Fibroblast of skin of left quadriceps (primary cell): Measurements from ENCODE around the gene LMBR1.

Source experiments
- DNase-seq, 2 experiments: peaks; one replicate each; pipeline ENCODE4 v3.0.0-alpha.2; 2013; ENCODE audit warnings: low read depth in 2 of 2

LMBR1 gene

GRCh38 chr7:156802214-156802613 lies 90.8 kb downstream of the LMBR1 start:
- DNase-seq: no peak

- no peak for DNase-seq
Measured at GRCh38 chr7:156795415-156795814, 97.6 kb downstream of the LMBR1 start.

- no peak for DNase-seq
Measured at GRCh38 chr7:156793334-156793733, 99.6 kb downstream of the LMBR1 start.

DNA sequence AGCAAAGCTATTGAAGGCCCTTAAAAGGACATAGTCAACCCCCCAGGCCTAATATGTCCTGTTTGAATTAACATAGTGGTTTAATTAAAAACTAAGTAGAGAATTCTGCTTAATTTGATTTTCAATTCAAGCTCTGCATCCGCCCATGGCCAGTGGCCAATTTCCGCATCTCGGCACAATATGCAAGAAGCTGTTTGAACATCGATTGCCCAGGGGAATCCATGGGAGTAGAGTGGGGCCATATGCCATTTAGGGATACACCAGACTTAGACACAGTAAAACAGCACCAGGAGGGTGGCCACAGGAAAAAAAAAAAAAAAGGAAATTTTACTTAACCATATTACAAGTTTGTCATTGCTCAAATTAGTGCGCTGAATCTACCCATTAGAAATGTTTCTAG lies 100.4 kb downstream of the LMBR1 start:
- DNase-seq: no peak

DNA sequence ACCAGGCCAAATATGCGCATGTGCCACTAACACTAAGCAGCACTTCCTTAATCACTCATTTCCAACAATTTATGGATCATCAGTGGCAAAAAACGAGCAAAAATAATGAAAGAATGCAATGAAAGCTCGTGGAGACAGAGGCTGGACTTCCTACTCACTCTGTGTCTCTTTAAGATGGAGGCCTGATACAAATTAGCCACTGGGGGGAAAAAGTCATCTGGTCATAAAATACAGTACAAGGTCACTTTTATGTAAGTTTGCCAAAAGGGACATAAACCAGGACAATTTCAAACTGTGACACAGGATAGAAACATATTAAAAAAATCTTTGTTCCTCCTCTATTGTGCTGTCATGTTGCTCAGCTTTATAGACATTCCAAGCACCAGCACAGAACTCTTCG lies 101.7 kb downstream of the LMBR1 start:
- no peak for DNase-seq

DNA sequence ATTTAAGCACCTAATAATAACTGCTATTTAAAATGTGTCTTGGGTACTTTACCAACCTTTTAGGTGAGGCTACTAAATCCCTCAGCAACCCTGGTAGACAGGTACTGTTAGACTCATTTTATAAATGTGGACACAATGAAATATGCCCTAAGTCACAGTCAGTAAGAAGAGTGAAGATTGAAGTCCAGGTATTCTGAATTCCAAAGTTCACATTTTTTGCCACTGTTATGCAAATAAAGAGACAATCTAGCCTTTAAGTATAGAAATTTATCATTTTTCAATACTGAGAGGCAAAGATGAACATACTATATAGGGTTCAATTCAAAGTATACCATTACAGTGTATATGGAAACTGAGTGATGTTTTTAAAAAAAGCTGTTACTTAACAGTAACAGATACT lies 102.7 kb downstream of the LMBR1 start:
- DNase-seq: no peak

GRCh38 chr7:156785998-156786543 lies 106.9 kb downstream of the LMBR1 start:
- DNase-seq: no peak

GRCh38 chr7:156783864-156784263 lies 109.1 kb downstream of the LMBR1 start:
- DNase-seq: no peak

DNA sequence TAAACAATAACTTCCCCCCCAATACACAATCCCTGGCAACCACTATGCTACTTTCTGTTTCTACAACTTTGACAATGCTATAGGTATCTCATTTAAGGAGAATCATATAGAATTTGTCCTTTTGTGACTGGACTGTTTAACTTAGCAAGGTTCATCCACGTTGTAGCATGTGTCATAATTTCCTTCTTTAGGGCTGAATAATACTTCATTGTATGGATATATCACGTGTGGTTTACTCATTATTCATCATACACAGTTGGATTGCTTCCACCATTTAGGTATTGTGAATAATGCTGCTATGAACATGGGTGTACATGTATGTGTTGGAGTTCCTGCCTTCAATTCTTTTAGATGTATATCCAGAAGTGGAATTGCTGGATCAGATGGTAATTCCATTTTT lies 111.0 kb downstream of the LMBR1 start:
- DNase-seq: no peak

DNA sequence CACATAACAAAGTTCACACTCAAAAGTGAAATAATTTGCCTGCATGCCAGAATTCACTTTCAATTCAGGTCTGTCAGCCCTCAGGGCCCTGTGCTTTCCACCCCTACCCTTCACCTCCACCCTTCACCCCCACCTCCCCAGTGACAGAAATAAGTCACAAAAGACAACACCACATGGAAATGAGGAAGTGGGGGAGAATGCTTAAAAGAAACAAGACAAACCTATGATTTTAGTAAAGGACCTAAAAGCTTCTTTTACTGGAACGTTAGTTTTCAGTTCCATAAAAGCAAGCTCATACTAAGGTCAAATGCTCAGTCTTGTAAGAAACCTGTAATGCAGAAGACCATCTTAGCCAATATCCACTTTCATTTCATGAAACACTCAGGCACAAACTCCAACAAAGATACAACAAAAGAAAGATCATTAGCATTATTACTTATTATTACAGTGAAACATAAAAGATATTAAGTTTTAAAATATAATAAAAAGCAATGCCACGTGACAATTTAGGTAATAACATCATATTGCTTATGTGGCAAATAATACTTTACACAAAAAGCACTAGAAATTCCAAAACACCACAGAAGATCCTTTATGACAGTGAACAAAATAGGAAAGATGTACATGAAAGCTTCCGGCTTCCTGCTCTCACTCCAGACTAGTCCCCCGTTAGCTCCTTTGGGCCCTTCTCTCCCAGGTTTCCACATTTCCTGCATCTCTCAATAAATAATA lies 112.1 kb downstream of the LMBR1 start:
- DNase-seq: no peak

DNA sequence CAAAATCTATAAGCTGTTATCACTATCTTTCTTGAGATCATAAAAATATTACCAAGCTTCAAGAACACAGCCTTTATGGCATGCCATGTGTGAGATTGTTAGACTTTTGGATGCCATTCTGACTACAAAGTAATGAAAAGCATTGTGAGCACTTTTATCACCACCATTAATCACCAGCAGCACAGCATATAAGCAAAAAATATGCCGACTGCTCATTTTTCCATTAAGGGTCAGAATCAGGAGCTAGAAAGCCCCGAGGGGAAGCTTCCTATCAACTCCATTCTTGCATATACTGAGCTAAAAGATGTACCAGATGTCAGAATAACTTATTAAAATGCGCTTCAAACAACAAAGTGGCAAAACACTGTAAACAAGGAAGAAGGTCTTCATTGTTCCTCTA lies 114.3 kb downstream of the LMBR1 start:
- DNase-seq: no peak

- DNase-seq: no peak
Measured at GRCh38 chr7:156778201-156778600, 114.8 kb downstream of the LMBR1 start.

DNA sequence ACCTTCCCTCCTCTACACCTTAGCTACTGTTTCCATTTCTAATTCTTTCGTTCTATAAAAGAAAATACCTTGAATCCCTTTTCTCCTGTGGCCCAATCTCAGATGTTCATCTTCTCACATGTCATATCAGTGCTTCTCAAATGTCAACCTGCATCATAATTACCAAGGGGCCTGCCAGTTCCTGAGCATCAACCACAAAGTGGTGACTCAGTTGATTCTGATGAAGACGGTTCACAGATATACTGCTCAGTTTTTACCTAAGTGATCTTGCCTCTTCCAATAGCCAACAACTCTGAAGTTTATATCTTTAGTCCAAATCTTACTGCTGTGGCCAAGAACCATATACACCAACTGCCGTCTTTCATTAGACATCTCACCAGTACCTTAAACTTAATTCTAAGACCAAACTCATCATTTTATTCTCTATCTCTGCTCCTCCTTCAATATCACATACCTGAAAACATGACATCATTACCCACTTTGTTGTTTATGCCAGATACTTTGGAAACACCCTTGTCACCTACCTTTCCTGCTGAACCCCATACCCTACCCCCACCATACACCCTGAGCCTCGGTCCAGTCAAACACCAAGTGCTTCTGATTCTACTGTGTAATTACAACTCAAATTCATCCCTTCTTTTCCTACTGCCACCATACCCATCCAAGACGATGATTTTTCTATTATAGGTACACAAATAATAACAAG lies 115.5 kb downstream of the LMBR1 start:
- no peak for DNase-seq

GRCh38 chr7:156776527-156776926 lies 116.5 kb downstream of the LMBR1 start:
- no peak for DNase-seq

GRCh38 chr7:156773966-156774365 lies 119.0 kb downstream of the LMBR1 start:
- DNase-seq: no peak

- no peak for DNase-seq
Measured at GRCh38 chr7:156772725-156773124, 120.3 kb downstream of the LMBR1 start.

DNA sequence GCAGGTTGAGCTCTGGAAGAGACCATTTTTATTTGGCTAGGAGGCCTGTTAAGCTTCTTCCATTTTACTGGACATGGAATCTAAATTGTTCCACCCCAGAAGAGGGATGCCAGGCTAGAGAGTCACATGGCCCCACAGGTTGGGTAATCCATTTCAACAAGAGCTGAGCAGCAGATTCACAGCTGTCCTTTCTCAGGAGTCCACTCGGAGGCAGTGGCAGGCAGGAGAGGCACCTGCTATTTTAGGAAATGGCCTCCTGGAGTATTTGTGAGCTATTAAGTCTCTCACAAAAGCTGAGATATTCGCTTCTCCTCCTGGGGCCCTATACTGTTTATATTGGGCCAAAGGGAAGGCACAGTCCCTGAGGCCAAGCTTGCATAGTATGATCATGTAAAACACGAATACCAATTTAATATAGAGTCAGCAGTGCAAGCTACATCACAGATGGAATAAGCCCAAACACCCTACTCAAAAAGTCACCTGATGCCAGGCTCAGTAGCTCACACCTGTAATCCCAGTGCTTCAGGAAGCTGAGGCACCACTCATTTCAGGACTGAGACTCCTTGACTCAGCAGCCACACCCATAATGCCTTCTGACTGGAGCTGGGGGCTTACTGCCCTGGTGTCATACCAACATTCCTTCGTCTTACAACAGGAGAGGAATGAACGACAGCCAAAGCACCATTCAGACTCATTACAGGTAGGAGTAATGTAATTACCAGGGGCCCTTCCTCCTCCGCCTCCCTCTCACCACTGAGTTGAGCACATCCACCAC lies 124.1 kb downstream of the LMBR1 start:
- no peak for DNase-seq

GRCh38 chr7:156766666-156767065 lies 126.3 kb downstream of the LMBR1 start:
- DNase-seq: no peak

DNA sequence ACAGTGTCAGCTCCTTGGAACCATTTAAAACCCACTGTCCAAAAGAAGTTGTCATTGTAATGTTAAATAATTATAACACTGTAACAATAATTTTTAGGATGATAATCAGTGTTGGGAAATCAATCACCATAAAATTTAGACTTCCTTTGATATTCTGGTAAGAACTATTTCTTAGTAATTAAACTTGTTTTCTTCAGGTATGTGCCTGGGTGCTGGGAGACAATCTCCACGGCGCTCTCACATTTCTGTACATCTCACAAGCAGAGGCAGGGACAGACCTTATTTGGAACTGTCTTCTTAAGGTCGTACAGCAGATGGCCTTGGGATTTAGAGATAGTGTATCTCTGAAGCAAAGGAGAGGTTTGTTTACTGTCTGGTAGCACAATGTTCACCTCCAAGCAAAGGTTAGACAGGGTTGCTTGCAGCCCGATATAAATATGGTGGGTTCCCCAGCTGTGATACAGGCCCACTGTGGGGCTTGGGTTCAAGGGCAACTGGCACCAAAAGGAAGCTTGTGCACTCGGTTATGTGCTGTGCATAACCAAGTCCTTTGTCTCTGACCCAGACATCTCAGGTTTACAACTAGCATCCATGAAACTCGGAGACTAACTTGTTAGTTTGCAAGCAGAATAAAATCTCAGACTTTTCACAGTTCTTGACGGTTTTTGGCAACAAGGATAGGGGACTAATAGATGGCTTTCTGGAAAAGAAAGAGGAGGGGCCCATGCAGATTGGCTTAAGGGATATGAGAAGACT lies 126.9 kb downstream of the LMBR1 start:
- no peak for DNase-seq

GRCh38 chr7:156764766-156765165 lies 128.2 kb downstream of the LMBR1 start:
- DNase-seq: no peak

- peak; percentile 42 to 50 for DNase-seq
Measured at GRCh38 chr7:156764016-156764669, 128.8 kb downstream of the LMBR1 start.
